Tibial nerve (tissue), 4 donors: Measurements from ENCODE around the gene KSR1. TPM values are rescaled to one million over a fixed set of nuclear protein-coding genes. Genes with fewer than 3 reads are reported as not detected.
A peak's percentile ranks its signal among the peaks of the same experiment; 100 is the strongest.

Source experiments
- DNase-seq, 2 donors: peaks; one replicate each; pipeline ENCODE4 v3.0.0-alpha.2; 2019; ENCODE audit warnings: low spot score in 2 of 2
- H3K27ac ChIP-seq, 4 donors: fragments of 200-600 bp; sonication (generic) in 3 of 4; one replicate each; pipeline ENCODE4 v1.5.1; 2017 to 2019; ENCODE audit warnings: mild to moderate bottlenecking in 1 of 4
- H3K27me3 ChIP-seq, 2 donors: fragments of 200-600 bp; sonication (generic) in 1 of 2; one replicate each; pipeline versions ENCODE4 v1.5.1 to v1.6.0; 2017 to 2019
- H3K36me3 ChIP-seq, 3 donors: fragments of 200-600 bp; sonication (generic); one replicate each; pipeline ENCODE4 v1.5.1; 2018 to 2019
- H3K4me1 ChIP-seq, 4 donors: fragments of 200-600 bp; sonication (generic) in 3 of 4; one replicate each; pipeline ENCODE4 v1.5.1; 2017 to 2019
- H3K4me3 ChIP-seq, 4 donors: fragments of 200-600 bp; sonication (generic) in 3 of 4; one replicate each; pipeline ENCODE4 v1.5.1; 2017 to 2019; ENCODE audit warnings: mild to moderate bottlenecking in 1 of 4, moderate library complexity in 1 of 4
- H3K9me3 ChIP-seq, 4 donors: fragments of 200-600 bp; sonication (generic) in 3 of 4; one replicate each; pipeline ENCODE4 v1.5.1; 2017 to 2019
- EP300 ChIP-seq, 2 donors: sonication (generic); formaldehyde crosslinking; IDR thresholded peaks; one replicate each; pipeline ENCODE4 v1.6.1; 2017; ENCODE audit warnings: antibody characterized with exemption in 2 of 2, mild to moderate bottlenecking in 1 of 2
- POLR2A ChIP-seq, 2 donors: fragments of 450-650 bp; IDR thresholded peaks; one replicate each; pipeline ENCODE4 v1.6.1; 2017; ENCODE audit warnings: antibody characterized with exemption in 2 of 2, mild to moderate bottlenecking in 2 of 2, moderate library complexity in 2 of 2
- WGBS, 2 donors: methylation state at CpG; one replicate each; pipeline ENCODE4 v1.1.5; 2018; 5-methylcytosine and 5-hydroxymethylcytosine counted together
- total RNA-seq, 4 donors: library from RNA; depleted of rRNA; stranded (reverse); fragments of >200 nt; gene quantifications; one replicate each; pipeline ENCODE4 v1.1.0, GENCODE V29; 2016
- TF ChIP-seq, protein P1 (sequence below), 5 experiments: fragments of 200-600 bp in 3 of 5; fragments of 450-650 bp in 2 of 5; sonication (generic) in 3 of 5; IDR thresholded peaks; one replicate each; pipeline ENCODE4 v1.5.1; 2016 to 2019; ENCODE audit warnings: antibody characterized with exemption in 5 of 5, mild to moderate bottlenecking in 3 of 5, moderate library complexity in 2 of 5

Gene KSR1
- total RNA-seq, 4 donors from 2014 or later: 45.1 to 110 (median 54.2) TPM

DNA sequence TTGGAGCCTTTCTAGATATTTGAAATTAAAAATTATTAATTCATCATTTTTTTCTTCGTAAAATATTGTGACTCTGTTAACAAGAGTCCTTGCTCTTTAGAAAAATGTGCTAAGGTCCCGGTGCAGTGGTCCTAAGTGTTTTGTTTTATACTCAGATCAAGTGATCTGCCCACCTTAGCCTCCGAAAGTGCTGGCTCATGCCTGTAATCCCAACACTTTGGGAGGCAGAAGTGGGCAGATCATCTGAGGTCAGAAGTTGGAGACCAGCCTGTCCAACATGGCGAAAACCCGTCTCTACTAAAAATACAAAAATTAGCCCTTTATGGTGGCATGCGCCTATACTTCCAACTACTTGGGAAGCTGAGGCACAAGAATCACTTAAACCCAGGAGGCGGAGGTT is 92.1 kb downstream of the KSR1 start:
- no peak overlapping the region for H3K27ac ChIP-seq
- peaks cover 0 to 34% (median 9%) of the 10 kb centered on the region in 4 donors for H3K4me1 ChIP-seq
- no peak overlapping the region for H3K4me3 ChIP-seq
- H3K36me3 ChIP-seq: peaks cover 0 to 14% (median 0%) of the 10 kb centered on the region in 3 donors
- no peaks in the 10 kb centered on the region for H3K27me3 ChIP-seq
- 93 to 96% methylated on average over 7 of the region's 7 CpGs for WGBS, 2 donors
- no peaks in the 10 kb centered on the region for H3K9me3 ChIP-seq
- TF ChIP-seq, protein P1, sequence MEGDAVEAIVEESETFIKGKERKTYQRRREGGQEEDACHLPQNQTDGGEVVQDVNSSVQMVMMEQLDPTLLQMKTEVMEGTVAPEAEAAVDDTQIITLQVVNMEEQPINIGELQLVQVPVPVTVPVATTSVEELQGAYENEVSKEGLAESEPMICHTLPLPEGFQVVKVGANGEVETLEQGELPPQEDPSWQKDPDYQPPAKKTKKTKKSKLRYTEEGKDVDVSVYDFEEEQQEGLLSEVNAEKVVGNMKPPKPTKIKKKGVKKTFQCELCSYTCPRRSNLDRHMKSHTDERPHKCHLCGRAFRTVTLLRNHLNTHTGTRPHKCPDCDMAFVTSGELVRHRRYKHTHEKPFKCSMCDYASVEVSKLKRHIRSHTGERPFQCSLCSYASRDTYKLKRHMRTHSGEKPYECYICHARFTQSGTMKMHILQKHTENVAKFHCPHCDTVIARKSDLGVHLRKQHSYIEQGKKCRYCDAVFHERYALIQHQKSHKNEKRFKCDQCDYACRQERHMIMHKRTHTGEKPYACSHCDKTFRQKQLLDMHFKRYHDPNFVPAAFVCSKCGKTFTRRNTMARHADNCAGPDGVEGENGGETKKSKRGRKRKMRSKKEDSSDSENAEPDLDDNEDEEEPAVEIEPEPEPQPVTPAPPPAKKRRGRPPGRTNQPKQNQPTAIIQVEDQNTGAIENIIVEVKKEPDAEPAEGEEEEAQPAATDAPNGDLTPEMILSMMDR (IDR thresholded peaks at IDR 0.05): no peak
- DNase-seq: no peak

DNA sequence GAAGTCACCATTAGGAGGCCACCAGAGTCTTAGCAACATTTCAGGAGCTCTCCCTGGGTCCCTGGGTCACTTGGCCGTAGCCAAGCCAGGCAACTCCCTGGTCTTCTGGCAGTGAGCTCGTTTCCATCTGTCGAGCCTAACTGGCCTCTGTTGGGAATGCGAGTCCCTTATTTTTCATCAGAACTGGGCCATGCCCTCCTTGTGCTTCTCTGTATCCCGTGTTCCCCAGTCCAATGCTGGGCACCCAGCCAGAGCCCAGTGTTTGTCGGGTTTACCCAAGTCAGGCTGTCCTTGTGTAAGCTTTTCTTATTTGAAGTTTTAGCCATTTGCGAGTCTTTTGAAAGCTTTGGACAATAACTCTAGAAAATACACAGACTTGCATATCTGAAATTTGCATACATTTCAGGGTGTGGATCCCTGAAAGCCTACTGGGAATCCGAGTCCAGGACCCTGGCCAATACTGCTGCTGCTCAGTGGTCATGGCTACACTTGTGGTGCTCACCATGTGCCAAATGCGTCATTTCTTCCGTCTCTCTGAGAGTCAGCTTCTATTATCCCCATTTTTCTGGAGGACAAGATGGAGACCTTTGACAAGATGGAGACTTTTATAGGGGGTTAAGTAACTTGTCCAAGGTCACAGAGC is 93.1 kb downstream of the KSR1 start:
- Histone ChIP-seq H3K4me3 (no peak overlapping the region), H3K9me3 (no peaks in the 10 kb centered on the region), H3K27me3 (no peaks in the 10 kb centered on the region), H3K4me1 (peaks cover 0 to 42% (median 9%) of the 10 kb centered on the region in 4 donors), H3K27ac (peak overlapping the region in 1 of 4 donors; percentile 30), H3K36me3 (peaks cover 0 to 14% (median 0%) of the 10 kb centered on the region in 3 donors)
- TF ChIP-seq, protein P1 (IDR thresholded peaks at IDR 0.05): no peak
- peak in 1 of 2 donors; percentile 49 for TF ChIP-seq EP300 (IDR thresholded peaks at IDR 0.05)
- 48 to 54% methylated on average over 10 of the region's 10 CpGs for WGBS, 2 donors
- DNase-seq: peak in 1 of 2 donors; percentile 37

DNA sequence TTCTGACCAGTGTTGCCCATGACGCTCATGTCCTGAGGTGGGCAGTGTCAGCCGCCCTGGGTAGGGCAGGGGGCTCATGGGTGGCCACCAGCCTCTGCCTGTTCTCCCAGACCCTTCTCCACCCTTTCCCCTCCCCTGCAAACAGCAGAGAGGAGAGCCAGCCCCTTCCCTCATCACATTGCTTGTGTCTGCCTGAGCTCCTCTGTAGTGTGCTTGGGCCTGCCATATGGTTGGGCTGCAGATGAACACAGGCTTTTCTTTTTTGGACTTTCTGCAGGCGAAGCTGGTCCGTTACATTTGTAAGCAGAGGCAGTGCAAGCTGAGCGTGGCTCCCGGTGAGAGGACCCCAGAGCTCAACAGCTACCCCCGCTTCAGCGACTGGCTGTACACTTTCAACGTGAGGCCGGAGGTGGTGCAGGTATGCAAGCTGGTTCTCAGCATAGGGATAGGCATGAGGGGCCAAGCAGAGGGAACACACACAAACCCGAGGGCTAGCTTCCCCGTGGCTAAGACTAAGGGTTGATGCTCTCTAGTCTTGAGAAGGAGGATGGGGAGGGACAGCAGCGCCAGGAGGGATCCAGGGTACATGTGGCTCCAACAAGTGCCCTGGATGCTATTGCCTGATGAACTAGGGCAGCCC is 94.2 kb downstream of the KSR1 start:
- WGBS, 2 donors: 93 to 94% methylated on average over 13 of the region's 13 CpGs

DNA sequence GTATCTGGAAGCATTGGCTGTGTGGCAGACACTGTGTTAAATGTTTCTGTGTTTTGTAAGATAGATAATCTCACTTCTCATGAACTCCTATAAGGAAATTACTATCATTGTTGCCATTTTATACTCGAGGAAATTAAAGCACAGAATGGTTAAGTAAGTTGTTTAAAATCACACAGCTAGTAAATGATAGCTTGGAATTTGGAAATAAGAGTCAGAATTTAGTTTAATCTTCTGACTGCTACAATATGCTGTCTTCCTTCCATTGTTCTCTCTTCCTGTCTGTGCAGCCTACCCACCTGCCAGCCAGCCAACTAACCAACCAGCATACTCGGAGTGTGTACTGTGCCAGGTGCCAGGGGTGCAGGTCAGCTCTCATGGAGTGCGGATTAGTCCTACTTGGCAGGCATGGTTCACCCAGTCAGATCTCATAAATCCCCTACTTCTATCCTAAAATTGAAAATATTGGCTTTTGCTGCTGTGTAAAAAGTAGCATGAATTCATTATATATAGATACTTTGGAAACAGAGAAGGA is 94.8 kb downstream of the KSR1 start:
- H3K4me3 ChIP-seq: no peak overlapping the region
- no peaks in the 10 kb centered on the region for H3K27me3 ChIP-seq
- H3K36me3 ChIP-seq: peaks cover 0 to 14% (median 0%) of the 10 kb centered on the region in 3 donors
- no peaks in the 10 kb centered on the region for H3K9me3 ChIP-seq
- no peak overlapping the region for H3K27ac ChIP-seq
- peaks cover 0 to 42% (median 6%) of the 10 kb centered on the region in 4 donors for H3K4me1 ChIP-seq
- WGBS, 2 donors: 77 to 84% methylated on average over 3 of the region's 3 CpGs
- TF ChIP-seq, protein P1 (IDR thresholded peaks at IDR 0.05): no peak
- TF ChIP-seq POLR2A (IDR thresholded peaks at IDR 0.05) (no peak), EP300 (IDR thresholded peaks at IDR 0.05) (no peak)
- no peak for DNase-seq

More for the DNA sequence above, 94.2 kb downstream of the KSR1 start:
- H3K36me3 ChIP-seq: peaks cover 0 to 14% (median 0%) of the 10 kb centered on the region in 3 donors
- H3K4me3 ChIP-seq: no peak overlapping the region
- no peak for DNase-seq
- TF ChIP-seq EP300 (IDR thresholded peaks at IDR 0.05) (no peak), POLR2A (IDR thresholded peaks at IDR 0.05) (no peak)
- TF ChIP-seq, protein P1 (IDR thresholded peaks at IDR 0.05): no peak
- H3K4me1 ChIP-seq: peaks cover 0 to 45% (median 7%) of the 10 kb centered on the region in 4 donors
- H3K27ac ChIP-seq: no peak overlapping the region
- H3K27me3 ChIP-seq: no peaks in the 10 kb centered on the region
- H3K9me3 ChIP-seq: no peaks in the 10 kb centered on the region

DNA sequence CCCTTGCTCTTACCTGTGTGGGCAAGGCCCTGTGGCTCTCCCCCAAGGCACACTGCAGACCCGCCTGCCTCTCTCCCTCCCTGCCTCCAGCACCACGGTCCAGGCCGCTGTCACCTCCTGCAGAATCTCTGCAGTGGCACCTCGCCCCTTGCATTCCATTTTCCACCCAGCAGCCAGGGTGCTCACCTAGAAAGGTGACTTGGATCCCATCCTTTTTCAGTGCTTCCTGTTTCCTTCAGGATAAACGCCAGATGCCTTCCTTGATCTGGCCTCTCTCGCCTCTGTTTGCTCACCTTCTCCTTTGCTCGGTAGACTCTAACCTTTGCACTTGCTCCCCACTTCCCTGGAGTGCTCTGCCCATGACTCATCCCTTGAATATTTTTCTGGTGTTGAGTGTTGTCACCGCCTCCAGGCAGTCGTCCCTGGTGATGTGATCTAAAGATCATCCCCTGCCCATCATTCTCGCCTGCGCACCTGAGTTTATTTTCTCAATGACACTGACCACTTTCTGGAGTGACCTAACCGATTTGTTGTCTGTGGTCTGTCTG is 95.5 kb downstream of the KSR1 start:
- TF ChIP-seq EP300 (IDR thresholded peaks at IDR 0.05) (no peak), POLR2A (IDR thresholded peaks at IDR 0.05) (no peak)
- TF ChIP-seq, protein P1 (IDR thresholded peaks at IDR 0.05): no peak
- WGBS, 2 donors: 89 to 91% methylated on average over 12 of the region's 12 CpGs
- Histone ChIP-seq H3K27me3 (no peaks in the 10 kb centered on the region), H3K36me3 (peaks cover 0 to 14% (median 0%) of the 10 kb centered on the region in 3 donors), H3K4me1 (peaks cover 0 to 40% (median 6%) of the 10 kb centered on the region in 4 donors), H3K9me3 (no peaks in the 10 kb centered on the region), H3K4me3 (no peak overlapping the region), H3K27ac (no peak overlapping the region)
- DNase-seq: no peak
